Measurements from ENCODE around the gene ZAP70.

DNA sequence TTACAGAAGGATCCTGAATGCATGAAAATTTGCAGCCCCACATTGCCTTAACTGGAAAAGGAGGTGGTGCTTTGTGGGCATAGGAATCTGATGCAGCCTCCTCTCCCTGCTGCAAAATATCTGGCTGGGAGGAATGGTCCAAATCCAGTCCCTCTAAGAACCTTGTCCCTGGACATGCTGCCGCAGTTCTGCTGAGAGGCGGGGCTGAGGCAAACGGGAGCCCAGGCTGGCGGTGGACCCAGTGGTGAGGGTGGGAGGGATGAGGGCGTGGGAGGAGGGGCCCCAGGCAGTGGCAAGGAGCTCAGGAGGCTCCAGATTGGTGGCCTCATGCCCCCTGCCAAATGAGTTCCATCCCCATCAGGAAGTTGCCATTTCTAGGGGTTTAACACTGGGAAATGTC, 36.2 kb downstream of the ZAP70 start:
- TF ChIP-seq CTCF (conservative IDR thresholded peaks at IDR 0.05; ENCODE audit: low read length): no peak
- no peak for TF ChIP-seq EZH2phosphoT487 (IDR thresholded peaks at IDR 0.05; ENCODE audit: borderline replicate concordance, low read depth, low read length)

Data from OCI-LY7 (cell line).